ENCODE data around the gene CADPS2.
A peak's percentile ranks its signal among the peaks of the same experiment; 100 is the strongest.

Gene CADPS2

GRCh38 chr7:122448893-122449589 is 437.2 kb downstream of the CADPS2 start:
- no peak for DNase-seq (ENCODE audit: low spot score)

GRCh38 chr7:122442929-122443328 is 443.3 kb downstream of the CADPS2 start:
- no peak for DNase-seq (ENCODE audit: low spot score)

GRCh38 chr7:122438492-122438891 is 447.8 kb downstream of the CADPS2 start:
- no peak for DNase-seq (ENCODE audit: low spot score)

GRCh38 chr7:122438006-122438405 is 448.3 kb downstream of the CADPS2 start:
- no peak for DNase-seq (ENCODE audit: low spot score)

GRCh38 chr7:122433765-122434164 is 452.5 kb downstream of the CADPS2 start:
- DNase-seq (ENCODE audit: low spot score): no peak

GRCh38 chr7:122430710-122431109 is 455.6 kb downstream of the CADPS2 start:
- peak; percentile 4 for DNase-seq (ENCODE audit: low spot score)

- DNase-seq (ENCODE audit: low spot score): no peak
These were observed 456.3 kb downstream of the CADPS2 start for GRCh38 chr7:122429926-122430325.

- no peak for DNase-seq (ENCODE audit: low spot score)
These were observed 460.5 kb downstream of the CADPS2 start for GRCh38 chr7:122425731-122426130.

GRCh38 chr7:122423591-122423990 is 462.7 kb downstream of the CADPS2 start:
- no peak for DNase-seq (ENCODE audit: low spot score)

GRCh38 chr7:122416336-122416735 is 469.9 kb downstream of the CADPS2 start:
- DNase-seq (ENCODE audit: low spot score): no peak

GRCh38 chr7:122415510-122415909 is 470.8 kb downstream of the CADPS2 start:
- DNase-seq (ENCODE audit: low spot score): no peak

GRCh38 chr7:122413339-122413738 is 472.9 kb downstream of the CADPS2 start:
- no peak for DNase-seq (ENCODE audit: low spot score)

- DNase-seq (ENCODE audit: low spot score): peak; percentile 50
These were observed 473.4 kb downstream of the CADPS2 start for GRCh38 chr7:122412883-122413282.

GRCh38 chr7:122412441-122412840 is 473.8 kb downstream of the CADPS2 start:
- peak; percentile 13 for DNase-seq (ENCODE audit: low spot score)

- DNase-seq (ENCODE audit: low spot score): no peak
These were observed 479.1 kb downstream of the CADPS2 start for GRCh38 chr7:122407195-122407594.

- no peak for DNase-seq (ENCODE audit: low spot score)
These were observed 483.1 kb downstream of the CADPS2 start for GRCh38 chr7:122403113-122403512.

- DNase-seq (ENCODE audit: low spot score): no peak
These were observed 484.0 kb downstream of the CADPS2 start for GRCh38 chr7:122402235-122402634.

- DNase-seq (ENCODE audit: low spot score): no peak
These were observed 488.9 kb downstream of the CADPS2 start for GRCh38 chr7:122397381-122397780.

GRCh38 chr7:122394512-122394911 is 491.7 kb downstream of the CADPS2 start:
- no peak for DNase-seq (ENCODE audit: low spot score)

- DNase-seq (ENCODE audit: low spot score): no peak
These were observed 501.7 kb downstream of the CADPS2 start for GRCh38 chr7:122384528-122384927.

GRCh38 chr7:122383934-122384333 is 502.3 kb downstream of the CADPS2 start:
- no peak for DNase-seq (ENCODE audit: low spot score)

GRCh38 chr7:122380992-122381391 is 505.3 kb downstream of the CADPS2 start:
- no peak for DNase-seq (ENCODE audit: low spot score)

- no peak for DNase-seq (ENCODE audit: low spot score)
These were observed 506.8 kb downstream of the CADPS2 start for GRCh38 chr7:122379491-122379890.

- DNase-seq (ENCODE audit: low spot score): no peak
These were observed 516.5 kb downstream of the CADPS2 start for GRCh38 chr7:122369756-122370155.

Data from AG08395 (cell line).